Retinal pigment epithelial cell (primary cell): ENCODE measurements around the gene SRD5A1.

Source experiments
- DNase-seq: peaks from one replicate; pipeline ENCODE4 v3.0.0-alpha.2; 2010; ENCODE audit warnings: low read depth
- H3K4me3 ChIP-seq: 2 replicates; pipeline ENCODE4 v1.5.1; 2011; ENCODE audit warnings: mild to moderate bottlenecking, low read length, control low read depth, moderate library complexity
- TF ChIP-seq, protein P1 (sequence below): conservative IDR thresholded peaks from 2 replicates; pipeline ENCODE4 v1.5.1; 2011; ENCODE audit warnings: low read depth, low read length, control low read depth, inconsistent platforms

SRD5A1 gene

DNA sequence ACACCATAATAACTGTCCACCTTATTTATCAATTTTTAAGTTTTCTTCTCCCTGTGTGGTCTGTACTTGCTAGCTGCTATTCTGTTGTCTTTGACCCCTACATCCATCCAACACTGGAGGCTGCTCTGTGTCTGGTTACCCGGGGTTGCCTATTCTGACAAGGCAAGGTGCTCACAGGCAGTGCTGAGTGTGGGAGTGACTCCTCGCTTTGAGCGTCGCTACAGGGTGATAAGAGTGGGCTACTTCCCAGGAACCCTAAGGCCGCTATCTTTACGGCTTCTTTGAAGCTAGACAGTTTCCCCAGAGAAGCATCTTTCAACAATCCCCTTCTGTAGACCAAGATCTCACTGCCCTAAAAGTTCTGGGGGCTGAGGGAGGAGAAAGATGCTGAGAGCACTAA, 35.7 kb upstream of the SRD5A1 start:
- DNase-seq = no peak
- no peak overlapping the region for H3K4me3 ChIP-seq
- TF ChIP-seq, protein P1, sequence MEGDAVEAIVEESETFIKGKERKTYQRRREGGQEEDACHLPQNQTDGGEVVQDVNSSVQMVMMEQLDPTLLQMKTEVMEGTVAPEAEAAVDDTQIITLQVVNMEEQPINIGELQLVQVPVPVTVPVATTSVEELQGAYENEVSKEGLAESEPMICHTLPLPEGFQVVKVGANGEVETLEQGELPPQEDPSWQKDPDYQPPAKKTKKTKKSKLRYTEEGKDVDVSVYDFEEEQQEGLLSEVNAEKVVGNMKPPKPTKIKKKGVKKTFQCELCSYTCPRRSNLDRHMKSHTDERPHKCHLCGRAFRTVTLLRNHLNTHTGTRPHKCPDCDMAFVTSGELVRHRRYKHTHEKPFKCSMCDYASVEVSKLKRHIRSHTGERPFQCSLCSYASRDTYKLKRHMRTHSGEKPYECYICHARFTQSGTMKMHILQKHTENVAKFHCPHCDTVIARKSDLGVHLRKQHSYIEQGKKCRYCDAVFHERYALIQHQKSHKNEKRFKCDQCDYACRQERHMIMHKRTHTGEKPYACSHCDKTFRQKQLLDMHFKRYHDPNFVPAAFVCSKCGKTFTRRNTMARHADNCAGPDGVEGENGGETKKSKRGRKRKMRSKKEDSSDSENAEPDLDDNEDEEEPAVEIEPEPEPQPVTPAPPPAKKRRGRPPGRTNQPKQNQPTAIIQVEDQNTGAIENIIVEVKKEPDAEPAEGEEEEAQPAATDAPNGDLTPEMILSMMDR = no peak

DNA sequence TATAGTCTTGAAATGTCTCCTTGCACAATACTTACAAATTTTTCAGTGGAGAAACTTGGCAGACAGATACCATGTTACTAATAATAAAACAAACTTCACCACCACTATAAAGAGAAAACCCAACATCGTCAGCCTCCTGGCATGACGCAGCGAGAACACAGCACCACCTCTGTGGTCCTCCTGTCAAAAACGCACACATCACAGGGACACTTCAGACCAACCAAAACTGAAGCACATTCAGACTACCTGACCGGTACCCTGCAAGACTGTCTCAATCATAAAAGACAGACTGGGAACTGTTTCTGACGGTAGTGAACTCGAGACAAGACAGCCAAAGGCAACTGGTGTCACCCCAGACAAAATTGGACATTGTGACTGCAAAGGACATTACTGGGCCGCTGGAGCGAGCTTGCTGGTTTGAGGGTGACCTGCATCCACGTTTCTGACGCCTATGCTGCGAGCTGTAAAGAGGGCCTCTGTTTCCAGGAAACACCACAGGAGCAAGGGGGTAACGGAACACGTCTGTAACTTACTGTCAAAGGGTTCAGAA, 34.8 kb upstream of the SRD5A1 start:
- TF ChIP-seq, protein P1 = no peak
- DNase-seq = no peak
- H3K4me3 ChIP-seq = no peak overlapping the region

DNA sequence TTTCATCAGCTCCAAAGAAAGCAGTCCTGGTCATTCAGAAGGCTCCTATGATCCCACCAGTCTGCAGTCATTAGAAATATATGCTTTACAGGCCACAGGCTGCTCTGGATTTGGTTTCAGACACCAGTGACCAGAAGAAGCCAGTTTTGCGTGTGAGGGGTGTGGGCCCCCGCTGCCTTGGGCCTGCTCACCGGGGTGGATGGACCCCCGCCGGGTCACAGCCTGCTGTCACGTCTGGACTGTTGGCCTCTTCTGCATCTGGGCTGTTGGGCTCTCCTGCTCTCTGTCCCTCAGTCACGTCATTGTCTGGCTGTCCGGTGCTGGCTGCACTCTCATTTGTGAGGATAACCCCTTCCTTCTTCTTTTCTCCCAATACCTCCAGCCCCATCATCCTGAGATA, 33.5 kb upstream of the SRD5A1 start:
- DNase-seq = no peak
- TF ChIP-seq, protein P1 = no peak

DNA sequence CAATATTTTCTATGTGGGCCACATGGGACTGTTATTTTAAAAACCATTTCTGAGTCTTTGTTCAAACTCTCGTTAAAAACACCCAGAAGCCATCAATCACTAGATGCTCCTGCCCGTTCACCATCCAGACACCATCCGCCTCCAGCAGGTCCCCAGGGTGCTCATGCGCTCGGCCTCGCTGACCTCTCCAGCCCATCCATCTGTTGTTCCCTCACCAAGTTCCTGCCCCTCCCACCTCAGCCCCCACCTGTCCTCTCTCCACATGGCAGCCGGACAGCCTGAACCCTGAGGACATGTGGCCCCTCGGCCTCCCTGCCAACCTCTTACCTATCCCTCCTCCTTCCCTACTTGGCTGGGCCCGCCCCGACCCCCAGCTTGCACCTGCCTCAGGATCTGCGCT, 32.0 kb upstream of the SRD5A1 start:
- no peak for DNase-seq
- TF ChIP-seq, protein P1 = no peak
- no peak overlapping the region for H3K4me3 ChIP-seq

More for the DNA sequence above, 33.5 kb upstream of the SRD5A1 start:
- no peak overlapping the region for H3K4me3 ChIP-seq

DNA sequence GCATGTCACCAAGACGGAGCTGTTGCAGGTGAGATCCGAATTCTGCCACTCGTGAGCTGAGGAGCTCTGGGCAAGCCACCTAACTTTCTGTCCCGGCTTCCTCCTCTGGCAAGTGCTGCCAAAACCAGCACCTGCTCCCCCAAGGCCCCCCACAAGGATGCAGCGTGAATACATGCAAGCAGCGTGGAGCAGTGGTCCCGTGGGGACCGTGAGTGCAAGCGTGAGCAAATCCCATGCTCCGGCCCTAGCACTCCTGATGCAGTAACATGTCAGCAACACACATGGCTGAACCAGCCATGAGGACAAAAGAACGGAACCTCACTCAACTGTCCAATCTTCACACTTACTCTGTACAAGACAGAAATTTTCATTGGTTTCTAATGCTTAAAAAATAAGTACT, 31.4 kb upstream of the SRD5A1 start:
- TF ChIP-seq, protein P1 = no peak

DNA sequence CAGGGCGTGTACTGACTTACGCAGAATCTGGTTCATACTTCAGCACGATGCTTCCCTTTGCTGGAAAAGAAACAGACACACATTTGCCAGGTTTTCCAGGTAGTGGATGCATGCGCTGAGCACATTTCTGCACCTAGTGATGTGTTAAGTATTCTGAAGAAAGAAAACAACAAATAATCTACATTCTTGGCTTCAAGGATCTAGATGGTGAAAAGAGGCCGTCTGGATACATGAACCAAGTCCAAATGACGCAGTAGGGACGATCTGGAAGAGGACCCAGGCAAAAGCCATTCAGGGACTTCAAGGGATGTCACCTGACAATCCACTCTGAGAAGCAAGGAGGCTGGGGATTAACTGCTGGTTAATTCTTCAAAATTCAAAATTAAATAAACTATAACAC, 30.8 kb upstream of the SRD5A1 start:
- TF ChIP-seq, protein P1 = no peak
- H3K4me3 ChIP-seq = no peak overlapping the region
- DNase-seq = no peak

More for the DNA sequence above, 31.4 kb upstream of the SRD5A1 start:
- DNase-seq = no peak
- H3K4me3 ChIP-seq = no peak overlapping the region

DNA sequence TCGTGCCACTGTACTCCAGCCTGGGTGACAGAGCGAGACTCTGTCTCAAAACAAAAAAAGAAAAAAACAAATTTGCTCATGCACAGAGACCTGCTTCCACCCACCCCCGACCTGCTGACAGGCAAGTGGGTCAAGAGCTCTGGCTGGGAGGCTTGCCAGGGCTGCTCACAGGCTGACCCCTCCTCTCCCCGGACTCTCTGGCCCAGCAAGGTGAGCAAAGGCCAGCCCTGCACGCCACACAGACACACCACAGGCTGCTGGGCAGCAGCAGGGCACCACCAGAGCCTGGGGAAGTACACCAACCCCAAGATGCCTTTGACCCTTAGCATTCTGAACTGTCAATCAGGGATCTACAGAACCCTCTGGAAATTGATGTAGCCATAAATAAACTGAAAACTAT, 29.6 kb upstream of the SRD5A1 start:
- TF ChIP-seq, protein P1 = no peak
- no peak for DNase-seq
- no peak overlapping the region for H3K4me3 ChIP-seq
